Measurements from ENCODE around the gene BARD1.

GRCh38 chr2:214801068-214801467, 8.4 kb downstream of the BARD1 start:
- no peak for TF ChIP-seq CTCF (IDR thresholded peaks at IDR 0.05)
- no peak for TF ChIP-seq EP300 (IDR thresholded peaks at IDR 0.05)
